HL-60 (cell line): ENCODE results near the gene SLC26A2.
A peak's percentile ranks its signal among the peaks of the same experiment; 100 is the strongest.

Experiments used
- DNase-seq, 2 experiments: peaks; one replicate each; pipeline ENCODE4 v3.0.0-alpha.2; 2010 to 2020; ENCODE audit warnings: low read depth in 1 of 2, low spot score in 1 of 2
- H3K27ac ChIP-seq: fragments of 250-450 bp; sonication (Bioruptor Pico); replicated peaks from 2 replicates; pipeline ENCODE4 v1.5.1; 2020; ENCODE audit warnings: mild to moderate bottlenecking, moderate library complexity
- H3K27me3 ChIP-seq: fragments of 250-450 bp; sonication (Bioruptor Pico); 2 replicates; pipeline ENCODE4 v1.5.1; 2021; ENCODE audit warnings: mild to moderate bottlenecking, moderate library complexity; ENCODE audit not compliant: insufficient read depth, poor library complexity, severe bottlenecking
- H3K4me3 ChIP-seq: replicated peaks from 2 replicates; pipeline ENCODE4 v1.5.1; 2011; ENCODE audit warnings: mild to moderate bottlenecking, control low read depth, low read length; ENCODE audit not compliant: insufficient read depth
- CTCF ChIP-seq: IDR thresholded peaks from one replicate; pipeline ENCODE4 v1.5.1; 2011; ENCODE audit warnings: low read length, control low read depth, inconsistent platforms; ENCODE audit not compliant: insufficient read depth
- GABPA ChIP-seq: IDR thresholded peaks from 2 replicates; pipeline ENCODE4 v1.6.1; 2012; ENCODE audit warnings: low read depth
- POLR2AphosphoS5 ChIP-seq: IDR thresholded peaks from 2 replicates; pipeline ENCODE4 v1.6.1; 2012; ENCODE audit warnings: low read depth
- REST ChIP-seq: IDR thresholded peaks from 2 replicates; pipeline ENCODE4 v1.6.1; 2012; ENCODE audit warnings: low read depth; ENCODE audit not compliant: insufficient replicate concordance
- SPI1 ChIP-seq: IDR thresholded peaks from 2 replicates; pipeline ENCODE4 v1.6.1; 2012; ENCODE audit warnings: low read depth, mild to moderate bottlenecking, borderline replicate concordance

Gene SLC26A2

DNA sequence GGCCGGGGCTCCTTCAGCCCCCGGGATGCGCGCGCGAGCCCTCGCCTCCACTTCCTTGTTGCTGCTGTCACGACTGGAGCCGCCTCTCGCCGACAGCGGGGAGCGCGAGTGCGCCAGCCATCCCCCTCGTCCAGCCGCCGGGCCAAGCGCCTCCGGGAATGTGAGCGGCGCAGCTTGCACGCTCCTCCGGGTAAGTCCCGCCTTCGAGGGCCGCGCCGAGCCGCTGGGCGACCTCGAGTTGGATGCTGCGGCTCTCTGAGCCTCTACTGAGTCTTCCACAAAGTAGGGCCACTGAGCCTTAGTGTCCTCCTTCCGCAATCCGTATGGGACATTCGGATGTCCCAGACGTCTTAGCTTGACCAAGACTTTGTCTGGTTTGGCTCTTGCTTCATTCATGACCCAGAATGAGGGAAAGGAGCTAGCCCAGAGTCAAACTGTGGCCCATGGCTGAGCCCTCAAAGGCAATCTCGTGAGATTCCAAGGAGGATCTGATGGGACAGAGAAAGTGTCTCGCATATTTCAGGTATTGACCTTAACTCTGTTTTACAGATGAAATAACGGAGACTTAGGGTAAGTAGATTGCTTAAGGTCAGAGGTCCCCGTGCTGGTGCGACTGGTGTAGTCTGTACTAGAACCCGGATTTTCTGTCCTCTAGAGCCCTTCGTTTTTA is 40.6 kb downstream of the SLC26A2 start:
- Histone ChIP-seq H3K27me3 (no peaks in the 10 kb centered on the region), H3K4me3 (peak overlapping the region; percentile 92), H3K27ac (peak overlapping the region; percentile 95)
- peak; percentile 41 to 45 for DNase-seq
- TF ChIP-seq POLR2AphosphoS5 (no peak), GABPA (no peak), REST (no peak), SPI1 (no peak), CTCF (no peak)

DNA sequence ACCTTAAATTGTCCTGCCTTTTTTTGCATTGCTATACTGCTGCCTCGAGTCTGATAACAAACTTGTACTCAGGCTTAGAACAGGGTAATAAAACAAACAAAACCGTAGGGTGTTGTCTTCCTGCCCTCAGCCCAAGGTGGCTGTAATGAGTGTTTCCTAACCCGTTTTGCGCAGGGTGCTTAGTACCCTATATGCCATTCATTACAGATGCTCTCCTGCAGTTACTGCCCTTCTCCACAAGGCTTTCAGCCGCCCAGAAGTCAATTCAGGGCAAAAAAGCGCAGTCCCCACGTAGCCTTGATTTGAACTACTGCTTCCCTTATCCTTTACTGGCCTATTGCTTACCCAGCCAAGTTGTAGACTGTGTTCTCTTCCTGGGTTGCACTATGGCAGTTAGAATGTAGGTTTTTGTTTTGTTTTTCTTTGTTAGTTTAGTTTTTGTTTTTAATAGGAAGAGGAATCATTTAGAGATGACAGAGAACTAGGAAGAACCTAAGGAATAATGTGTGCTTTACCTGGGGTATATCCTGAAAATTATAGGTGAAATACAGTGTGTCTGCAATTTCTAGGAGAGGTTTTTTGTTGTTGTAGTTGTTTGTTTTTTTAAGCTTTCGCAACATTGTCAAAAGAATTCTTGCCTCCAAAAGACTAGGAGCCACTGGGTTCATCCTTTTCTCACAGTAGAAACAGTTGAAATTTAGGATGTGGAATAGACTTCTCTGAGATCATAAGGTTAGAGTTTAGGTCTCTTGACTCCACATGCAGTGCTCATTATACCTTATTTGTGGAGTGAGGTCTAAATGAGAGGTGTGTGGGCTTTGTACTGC is 41.3 kb downstream of the SLC26A2 start:
- H3K27me3 ChIP-seq, result no peaks in the 10 kb centered on the region
- peak overlapping the region; percentile 95 for H3K27ac ChIP-seq
- DNase-seq, result peak; percentile 63 to 91
- TF ChIP-seq POLR2AphosphoS5, result no peak
- TF ChIP-seq GABPA, result no peak
- peak; percentile 56 for TF ChIP-seq CTCF
- H3K4me3 ChIP-seq, result peak overlapping the region; percentile 92

DNA sequence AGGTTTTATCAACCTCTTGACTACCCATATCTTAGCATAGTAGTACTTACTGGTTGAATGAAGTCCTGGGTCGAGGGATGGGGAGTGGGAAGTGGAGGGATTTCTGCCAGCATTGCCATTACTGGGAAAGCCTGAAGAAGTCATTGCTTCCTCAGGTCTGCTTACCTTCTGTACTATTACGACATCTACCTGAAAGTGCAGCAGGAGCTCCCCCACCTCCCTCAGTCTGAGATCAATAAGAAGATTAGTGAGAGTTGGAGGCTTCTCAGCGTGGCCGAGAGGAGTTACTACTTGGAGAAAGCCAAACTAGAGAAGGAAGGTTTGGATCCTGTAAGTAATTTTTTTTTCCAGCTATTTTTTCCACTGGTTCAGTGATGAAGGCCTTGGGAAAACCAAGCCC is 45.8 kb downstream of the SLC26A2 start:
- H3K27me3 ChIP-seq, result no peaks in the 10 kb centered on the region

More for the DNA sequence above, 45.8 kb downstream of the SLC26A2 start:
- Histone ChIP-seq H3K4me3 (no peak overlapping the region), H3K27ac (no peak overlapping the region)
- DNase-seq, result no peak
- TF ChIP-seq GABPA (no peak), REST (no peak), SPI1 (no peak), CTCF (no peak), POLR2AphosphoS5 (no peak)
